Anterior cingulate cortex (tissue), 58 donors: Measurements from ENCODE around the gene FGD2.
A peak's percentile ranks its signal among the peaks of the same experiment; 100 is the strongest.
"Not testable (repeated sequence)": the region's sequence is repeated elsewhere in the genome, so short reads cannot be mapped to it uniquely, and the experiment has no call there.

Experiments
- DNase-seq, 58 donors: peaks; one replicate each; lab custom pipeline; 2025; lab: John Stamatoyannopoulos, UW

Gene FGD2

DNA sequence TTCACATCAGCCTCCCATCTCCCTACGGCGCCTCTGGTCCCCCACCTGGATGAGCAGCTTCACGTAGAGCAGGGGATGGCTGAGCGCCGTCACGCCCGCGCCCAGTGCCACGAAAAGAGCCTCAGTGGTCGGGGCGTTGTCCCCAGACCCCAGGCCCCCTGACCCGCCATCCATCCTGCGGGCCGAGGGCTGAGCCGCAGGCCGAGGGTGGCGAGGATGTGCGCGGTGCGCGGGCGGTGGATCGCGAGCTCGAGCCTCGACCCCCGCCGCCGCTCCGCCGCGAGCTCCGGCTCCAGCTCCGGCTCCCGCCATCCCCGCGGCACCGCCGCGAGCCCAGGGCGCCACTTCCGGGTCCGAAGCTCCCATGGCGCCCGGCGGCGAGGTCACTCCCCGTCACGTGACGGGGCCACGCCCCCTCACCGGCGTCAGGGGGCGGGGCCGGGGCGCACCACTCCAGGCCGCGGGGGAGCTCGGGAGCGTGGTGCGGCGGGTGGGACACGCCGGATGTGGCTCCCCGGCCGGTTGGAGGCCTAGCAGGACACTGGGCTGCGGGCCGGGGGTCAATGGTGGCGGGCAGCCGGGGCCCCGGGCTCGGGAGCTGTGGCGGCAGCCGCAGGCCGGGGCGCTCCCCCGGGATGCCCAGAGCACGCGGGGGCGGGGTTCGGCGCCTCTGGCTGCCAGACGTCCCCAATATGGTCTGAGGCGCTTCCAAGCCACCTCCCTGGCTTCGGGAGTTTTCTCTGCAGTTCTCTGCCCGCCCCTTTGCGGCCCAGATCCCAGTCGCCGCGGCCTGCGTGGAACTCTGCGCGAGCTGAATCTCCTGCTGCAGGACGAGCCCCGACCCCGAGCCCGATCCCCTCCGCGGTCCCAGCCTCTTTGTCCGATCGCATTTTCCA lies 19.4 kb upstream of the FGD2 start, which contains the start of gene MTCH1:
TSS of gene MTCH1 (minus strand) at position 389 of the 896 bp plus-strand sequence. CDS start at position 366, 23 bp downstream.
- peak; percentile 70 to 97 (median 92) for DNase-seq

DNA sequence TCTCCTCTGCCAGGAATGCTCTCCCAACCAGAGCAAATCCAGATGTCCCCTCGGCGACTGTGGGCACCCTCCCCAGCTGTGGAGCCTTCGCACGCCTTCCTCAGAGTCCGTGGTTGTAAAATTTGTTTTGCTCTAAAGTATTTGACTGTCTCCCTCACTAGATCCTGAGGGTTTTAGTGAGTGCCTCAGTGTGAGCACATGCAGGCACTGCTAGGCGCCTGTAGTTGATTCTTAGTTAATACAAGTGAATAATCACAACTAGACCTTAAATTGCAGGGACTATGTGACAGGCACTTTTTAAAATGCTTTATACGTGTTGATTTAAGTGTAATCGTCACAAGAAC lies 18.8 kb upstream of the FGD2 start:
- peak in 1 of 58 donors; percentile 65 for DNase-seq

DNA sequence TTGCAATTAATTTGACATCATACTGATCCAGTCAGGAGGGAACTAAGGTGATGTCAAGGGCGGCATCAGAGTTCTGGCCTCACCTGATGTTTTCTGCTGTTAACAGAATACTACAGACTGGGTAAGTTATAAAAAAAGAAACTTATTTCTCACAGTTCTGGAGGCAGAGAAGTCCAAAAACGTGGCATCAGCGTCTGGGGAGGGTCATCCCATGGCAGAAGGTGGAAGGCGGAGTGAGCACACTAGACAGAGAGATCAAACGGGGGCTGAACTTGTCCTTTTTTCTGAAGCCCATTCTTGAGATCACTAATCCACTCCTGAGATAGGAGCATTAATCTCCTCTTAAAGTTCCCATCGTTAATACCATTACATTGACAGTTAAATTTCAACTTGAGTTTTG lies 16.2 kb upstream of the FGD2 start:
- no peak for DNase-seq

DNA sequence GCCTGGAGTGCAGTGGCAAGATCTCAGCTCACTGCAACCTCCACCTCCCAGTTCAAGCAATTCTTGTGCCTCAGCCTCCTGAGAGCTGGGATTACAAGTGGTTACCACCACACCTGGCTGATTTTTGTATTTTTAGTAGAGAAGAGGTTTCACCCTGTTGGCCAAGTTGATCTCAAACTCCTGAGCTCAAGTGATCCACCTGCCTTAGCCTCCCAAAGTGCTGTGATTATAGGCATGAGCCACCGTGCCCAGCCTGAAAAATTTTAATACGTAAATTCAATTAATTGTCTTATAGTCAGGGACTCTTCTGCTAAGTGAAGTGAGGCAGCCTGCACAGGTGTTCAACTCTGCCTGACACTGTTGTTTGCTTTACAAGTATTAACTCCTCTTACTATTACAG lies 15.1 kb upstream of the FGD2 start:
- not testable (repeated sequence) for DNase-seq

DNA sequence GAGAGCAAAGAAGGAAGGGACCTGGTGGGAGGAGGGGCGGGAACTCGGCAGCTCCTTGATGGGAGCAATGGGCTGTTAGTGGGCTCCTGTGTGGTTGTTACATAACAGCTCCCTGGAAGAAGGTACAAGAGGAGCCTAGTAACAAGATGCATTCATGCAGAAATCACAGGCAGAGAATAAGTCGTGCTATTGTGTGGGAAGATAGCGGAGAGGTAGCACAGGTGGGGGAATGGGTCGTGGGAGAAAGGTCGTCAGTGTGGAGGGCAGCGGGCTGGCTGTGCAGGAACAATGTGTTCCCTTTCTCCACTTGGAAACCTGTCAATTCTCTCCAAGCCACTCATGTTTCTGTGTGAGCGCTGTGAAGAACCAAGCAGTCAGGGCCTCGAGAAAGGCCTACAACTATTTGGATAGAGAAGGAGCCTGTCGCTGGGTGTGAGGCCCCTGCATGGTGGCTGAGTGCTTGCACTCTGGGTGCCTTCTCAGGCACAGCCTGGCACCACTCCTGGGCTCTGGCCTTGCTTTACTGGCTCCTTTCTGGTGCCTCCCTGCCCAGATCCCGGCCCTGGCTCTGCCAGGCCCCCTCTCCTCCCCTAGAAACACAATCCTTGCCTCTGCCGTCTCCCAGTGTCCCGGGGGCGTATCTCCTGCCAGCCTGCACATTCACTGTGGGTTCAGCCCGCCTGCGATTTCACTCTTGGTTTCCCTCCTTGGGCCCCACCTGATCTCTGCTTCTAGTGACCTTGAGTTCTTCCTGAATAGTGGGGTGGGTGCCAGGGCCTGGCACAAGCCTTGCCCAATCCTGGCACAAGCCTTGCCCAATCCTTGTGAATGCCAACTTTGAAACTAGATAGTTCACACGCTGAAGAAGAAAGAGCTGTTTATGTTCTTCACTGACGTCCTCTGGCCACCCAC lies 7.4 kb upstream of the FGD2 start:
- DNase-seq, result peak in 52 of 58 donors; percentile 27 to 88 (median 66)

DNA sequence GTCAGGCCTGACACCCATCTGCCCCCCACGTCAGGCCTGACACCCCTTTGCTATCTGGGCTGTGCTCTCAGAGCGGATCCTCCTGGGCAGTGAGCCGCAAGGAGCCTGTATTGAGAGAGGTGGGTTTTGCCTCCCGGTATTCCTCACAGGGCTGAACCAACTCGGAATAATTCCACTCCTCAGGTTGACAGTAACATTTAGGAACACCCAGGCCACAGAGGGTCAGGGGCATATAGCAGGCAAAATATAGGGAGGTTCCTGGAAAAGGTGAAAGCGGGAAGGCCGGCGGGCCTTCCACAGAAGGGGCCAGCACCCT lies 6.8 kb upstream of the FGD2 start:
- DNase-seq, result peak in 3 of 58 donors; percentile 48 to 58 (median 49)

DNA sequence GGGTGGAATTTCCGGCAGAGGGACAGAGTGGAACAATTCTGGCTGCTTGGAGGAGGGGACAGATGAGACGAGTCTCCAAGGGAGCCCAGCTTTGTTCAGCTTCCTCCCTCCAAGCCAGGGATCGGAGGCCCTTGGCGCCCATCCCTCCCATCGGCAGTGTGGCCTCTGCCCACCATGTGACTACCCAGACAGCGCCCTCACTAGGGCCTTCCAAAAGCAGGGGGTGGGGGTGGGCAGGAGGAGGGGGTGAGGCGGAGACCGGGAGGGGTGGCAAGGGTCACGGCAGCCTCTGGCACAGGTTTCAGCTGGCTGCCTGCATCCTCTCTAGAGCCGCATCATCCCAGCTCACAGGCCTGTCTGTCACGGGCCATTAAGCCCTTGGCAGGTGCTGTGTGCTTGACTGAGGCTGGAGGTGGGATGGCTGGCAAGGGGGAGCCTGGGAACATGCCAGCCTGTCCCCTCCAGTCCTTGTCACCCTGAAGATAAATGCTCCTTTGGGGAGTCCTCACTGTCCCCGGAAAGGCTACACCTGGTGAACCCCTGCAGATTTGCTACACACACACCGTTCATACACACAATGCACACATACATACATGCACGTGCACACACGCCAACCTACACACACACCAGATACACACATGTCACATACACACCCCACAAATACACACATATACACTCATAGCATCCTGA lies 6.2 kb upstream of the FGD2 start:
- DNase-seq, result peak in 30 of 58 donors; percentile 13 to 67 (median 38)

DNA sequence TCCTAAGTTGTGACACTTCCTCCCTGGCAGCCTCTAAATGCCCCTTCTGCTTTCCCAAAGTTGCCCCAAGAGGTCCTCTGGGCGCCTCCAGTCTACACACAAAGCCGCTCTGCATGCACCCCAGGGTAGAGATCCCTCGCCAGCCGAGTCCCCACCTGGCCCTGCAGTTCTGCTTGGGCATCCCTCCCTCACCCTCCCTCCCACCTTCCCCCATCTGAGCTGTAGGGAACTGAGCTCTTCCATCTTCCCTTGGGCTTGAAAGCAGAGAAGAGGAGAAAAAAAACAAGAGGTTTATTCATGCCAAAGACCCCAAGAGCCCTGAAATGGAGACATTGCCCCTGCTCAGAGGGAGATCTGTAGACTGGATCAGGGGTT lies 5.7 kb upstream of the FGD2 start:
- no peak for DNase-seq

DNA sequence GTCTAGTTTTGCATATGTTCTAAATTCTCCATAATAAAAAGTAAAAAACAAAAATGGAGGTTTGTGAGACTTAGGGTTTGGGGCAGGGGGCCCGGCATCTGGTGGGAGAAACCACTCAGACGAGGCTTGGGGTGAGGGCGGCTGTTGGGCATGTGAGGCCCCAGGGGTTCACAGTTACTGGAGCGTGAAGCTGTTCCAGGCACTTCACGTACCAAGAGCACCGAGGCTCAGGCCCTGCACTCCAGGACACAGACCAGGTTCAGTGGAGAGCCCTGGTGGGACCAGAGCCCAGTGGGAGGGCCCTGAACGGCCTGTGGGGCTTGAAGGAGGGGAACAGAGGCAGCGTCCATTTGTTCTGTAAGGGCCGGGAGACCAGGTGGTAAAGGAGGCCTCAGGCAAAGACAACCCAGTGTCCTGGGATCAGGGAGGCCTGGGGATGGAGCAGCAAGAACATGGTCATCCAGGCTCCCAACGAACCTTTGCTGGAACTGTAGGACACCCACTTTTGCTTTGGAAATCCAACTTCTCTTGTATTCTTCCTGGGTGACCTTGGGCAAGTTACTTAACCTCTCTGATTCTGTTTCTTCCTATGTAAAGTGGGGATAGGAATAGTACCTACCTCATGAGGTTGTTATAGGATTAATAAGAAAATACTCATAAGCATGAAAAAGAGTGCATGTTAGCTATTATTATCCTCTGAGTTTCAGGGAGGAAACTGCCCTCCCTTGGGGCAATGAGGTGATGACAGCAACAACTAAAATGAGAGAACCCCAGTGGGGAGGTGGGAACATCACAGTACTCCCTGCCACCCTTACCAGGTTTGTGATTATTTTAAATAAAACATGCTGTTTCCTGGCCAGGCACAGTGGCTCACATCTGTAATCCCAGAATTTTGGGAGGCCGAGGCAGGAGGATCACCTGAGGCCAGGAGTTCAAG lies 1.1 kb upstream of the FGD2 start:
- no peak for DNase-seq

DNA sequence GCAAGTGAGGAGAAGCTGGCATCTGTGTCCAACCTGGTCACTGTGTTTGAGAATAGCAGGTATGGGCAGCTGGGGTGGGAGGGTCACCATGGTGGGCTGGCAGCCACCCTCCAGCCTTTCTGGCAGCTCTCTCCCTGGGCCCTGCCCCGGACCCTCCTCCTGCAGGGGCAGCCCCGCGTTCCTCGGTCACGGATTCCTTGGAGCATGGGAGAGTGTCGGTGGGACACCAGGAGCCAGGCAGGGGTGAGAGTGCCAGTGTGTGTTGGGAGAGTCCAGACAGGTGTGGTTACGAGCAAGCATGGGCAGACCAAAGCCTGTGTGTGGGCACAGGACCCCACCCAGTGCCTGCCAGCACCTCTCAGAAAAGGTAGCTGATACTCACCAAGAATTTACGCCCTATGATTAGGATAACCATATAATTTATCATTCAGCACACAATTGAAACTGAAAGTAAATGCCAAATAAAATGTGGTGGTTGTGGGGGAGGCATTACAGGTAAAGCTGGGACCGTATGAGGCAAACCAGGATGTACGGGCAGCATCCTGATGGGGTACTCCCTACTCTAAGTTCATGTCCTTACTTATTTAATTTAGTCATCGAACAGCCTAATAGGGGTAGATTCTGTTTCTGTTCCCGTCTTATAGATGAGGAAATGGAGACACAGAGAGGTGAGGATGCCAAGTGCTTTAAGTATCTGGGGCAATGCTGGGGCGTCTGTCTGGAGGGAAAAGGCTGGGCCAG lies 542 bp downstream of the FGD2 start:
- DNase-seq, result no peak

DNA sequence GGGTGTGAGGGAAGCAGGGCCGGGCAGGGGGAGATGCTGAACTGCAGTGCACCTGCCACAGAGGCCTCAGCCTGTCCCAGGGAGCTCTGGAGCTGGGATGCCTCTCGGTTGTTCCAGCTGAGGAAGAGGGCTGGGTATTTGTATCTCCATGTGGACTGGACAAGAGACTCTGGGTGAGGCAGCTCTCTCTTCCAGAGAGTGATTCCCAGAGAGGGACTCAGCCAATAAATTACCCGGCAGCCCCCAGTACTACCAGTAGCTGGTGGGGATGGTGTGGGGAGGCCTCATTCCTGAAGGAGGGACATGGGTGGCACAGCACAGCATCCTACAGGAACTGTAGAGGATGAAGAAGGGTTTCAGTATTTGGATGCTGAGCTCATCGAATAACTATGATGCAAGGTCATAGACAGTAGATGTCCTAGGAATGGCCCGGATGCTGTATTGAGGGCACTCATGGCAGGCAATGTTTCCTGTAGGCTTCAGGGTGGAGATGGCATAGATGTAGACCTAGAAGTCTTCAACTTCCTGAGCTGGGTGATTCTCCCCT lies 1.4 kb downstream of the FGD2 start:
- DNase-seq, result no peak

DNA sequence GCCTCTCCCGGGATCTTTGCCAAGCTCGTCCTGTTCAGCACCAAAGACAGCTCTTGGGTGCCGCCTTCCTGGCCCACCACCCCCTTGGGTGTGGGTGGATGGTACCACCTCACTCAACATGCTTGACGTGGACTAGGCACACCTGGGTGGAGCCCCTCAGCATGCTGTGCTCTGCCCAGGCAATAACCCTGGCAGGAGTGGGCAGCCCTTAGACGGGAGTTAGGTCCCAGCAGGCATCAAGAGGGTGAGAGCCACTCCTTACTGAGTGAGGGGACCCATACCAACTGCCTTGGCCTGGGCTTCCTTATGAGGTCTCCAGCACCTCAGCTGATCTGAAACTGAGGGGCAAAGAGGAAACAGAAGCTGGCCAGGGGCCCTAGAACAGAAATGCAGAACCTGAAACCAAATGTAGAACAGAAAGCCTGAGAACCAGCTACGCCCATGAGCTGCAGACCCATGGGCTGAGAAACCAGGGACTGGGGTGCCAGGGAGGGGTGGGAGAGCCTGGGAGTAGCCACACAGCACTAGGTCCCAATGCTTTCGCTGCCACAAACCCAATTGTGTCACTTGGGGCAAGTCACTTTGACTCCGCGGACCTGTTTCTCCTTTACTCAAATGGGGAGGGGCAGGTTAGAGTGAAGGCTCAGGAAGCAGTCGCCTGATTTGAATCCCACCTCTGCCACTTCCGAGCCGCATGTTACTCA lies 2.0 kb downstream of the FGD2 start:
- peak in 11 of 58 donors; percentile 13 to 44 (median 24) for DNase-seq

DNA sequence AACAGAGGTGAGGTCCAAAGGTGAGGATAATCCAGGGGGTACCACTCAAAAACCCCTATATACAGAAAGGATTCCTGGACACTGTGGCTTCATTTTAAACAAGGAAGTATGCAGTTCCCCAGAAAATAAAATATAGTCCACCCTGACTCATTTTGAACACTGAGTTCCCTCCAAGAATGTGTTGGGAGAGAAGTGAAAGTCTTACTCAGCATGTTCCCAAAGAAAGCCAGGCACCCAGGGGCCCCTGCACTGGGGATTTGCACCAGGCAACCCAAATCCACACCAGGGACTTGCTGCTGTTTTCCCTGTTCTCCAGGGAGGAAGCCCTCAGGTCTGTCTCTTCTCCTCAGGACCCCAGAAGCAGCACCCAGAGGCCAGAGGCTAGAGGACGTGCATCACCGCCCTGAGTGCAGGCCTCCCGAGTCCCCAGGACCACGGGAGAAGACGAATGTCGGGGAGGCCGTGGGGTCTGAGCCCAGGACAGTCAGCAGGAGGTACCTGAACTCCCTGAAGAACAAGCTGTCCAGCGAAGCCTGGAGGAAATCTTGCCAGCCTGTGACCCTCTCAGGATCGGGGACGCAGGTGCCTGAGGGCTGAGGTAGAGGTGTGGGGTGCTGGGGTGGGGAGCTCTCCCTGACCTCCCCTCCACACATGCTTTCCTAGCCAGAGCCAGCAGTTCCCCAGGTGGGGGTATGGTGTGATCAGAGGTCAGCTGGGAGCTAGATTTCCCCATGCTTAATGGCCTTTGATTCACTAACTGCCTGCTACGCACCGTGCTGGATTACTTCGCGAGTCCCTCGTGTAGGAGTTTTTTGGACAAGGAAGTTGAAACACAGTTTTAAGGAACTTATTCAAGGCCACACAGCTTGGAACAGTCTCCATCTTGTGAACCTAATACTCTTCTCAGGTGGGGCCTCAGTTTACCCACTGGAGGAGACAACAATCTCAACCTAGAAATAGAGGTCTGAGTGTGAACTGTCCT lies 3.3 kb downstream of the FGD2 start:
- peak in 1 of 58 donors; percentile 41 for DNase-seq

DNA sequence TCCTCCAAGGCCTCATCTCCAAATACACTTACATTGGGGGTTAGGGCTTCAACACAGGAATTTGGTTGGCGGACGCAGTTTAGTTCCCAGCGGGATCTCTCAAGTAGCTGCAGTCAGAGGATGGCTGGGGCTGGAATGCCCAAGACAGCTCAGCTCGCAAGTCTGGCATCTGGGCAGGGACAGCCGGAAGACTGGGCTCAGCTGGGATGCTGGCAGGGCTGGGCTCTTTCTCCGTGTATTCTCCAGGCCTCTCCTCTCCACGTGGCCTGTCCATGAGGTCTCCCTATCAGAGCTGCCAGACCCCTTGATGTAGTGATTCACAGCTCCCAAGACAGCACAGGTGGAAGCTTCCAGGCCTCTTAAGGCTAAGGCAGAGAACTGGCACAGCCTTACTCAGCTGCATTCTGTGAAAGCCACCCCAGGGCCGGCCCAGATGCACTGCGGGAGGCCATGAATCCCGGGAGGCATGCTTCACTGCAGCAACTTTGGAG lies 5.0 kb downstream of the FGD2 start:
- no peak for DNase-seq

DNA sequence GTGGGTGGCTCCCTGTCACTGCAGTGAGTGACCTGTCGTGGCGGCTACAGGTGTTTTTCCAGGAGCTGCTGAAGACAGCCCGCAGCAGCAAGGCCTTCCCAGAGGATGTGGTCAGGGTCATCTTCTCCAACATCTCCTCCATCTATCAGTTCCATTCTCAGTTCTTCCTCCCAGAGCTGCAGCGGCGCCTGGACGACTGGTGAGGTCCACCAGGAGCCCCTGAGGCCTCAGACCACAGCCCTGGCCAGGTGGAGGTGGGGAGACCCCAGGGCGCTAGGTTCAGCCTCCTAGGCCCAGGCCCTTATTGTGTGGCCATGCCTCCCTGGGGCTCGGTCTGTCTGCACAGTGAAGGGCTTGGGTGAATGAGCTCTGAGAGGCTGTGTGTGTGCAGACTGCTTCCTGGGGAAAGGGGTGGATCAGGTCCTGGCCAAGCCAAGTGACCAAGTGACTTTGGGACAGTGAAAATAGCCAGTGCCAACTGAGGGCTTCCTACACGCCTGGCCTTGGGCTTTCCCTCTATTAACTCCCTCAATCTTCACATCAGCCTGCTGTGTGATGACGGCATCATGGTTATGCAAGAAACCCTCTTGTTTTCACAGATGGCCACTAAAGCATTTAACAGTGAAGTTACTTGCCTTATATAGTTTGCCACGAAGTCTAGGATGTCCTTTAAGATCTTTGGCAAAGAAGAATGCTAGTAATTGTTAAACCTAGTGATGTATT lies 6.4 kb downstream of the FGD2 start:
- DNase-seq, result no peak
